Liver (tissue), 9 donors: ENCODE data around the gene CACNA1B. TPM values are rescaled to one million over a fixed set of nuclear protein-coding genes. Genes with fewer than 3 reads are reported as not detected.

Source experiments
- DNase-seq: peaks from one replicate; pipeline ENCODE4 v3.0.0-alpha.2; 2017; ENCODE audit warnings: low spot score
- H3K27ac ChIP-seq, 2 donors: one replicate each; pipeline ENCODE4 v1.7.0; 2013; ENCODE audit warnings: inconsistent platforms in 2 of 2, low read length in 2 of 2, control low read depth in 1 of 2, low read depth in 1 of 2, mild to moderate bottlenecking in 1 of 2
- H3K27me3 ChIP-seq, 4 donors: one replicate each; pipeline versions ENCODE4 v1.6.1 to v1.7.0; 2013; ENCODE audit warnings: low read length in 3 of 4, inconsistent platforms in 1 of 4, mild to moderate bottlenecking in 1 of 4, moderate library complexity in 1 of 4; ENCODE audit not compliant: control insufficient read depth in 4 of 4, insufficient read depth in 4 of 4
- H3K36me3 ChIP-seq, 4 donors: one replicate each; pipeline versions ENCODE4 v1.6.1 to v1.7.0; 2013; ENCODE audit warnings: low read length in 3 of 4, mild to moderate bottlenecking in 3 of 4, low read depth in 1 of 4, moderate library complexity in 1 of 4; ENCODE audit not compliant: control insufficient read depth in 4 of 4, insufficient read depth in 3 of 4
- H3K4me1 ChIP-seq, 4 donors: one replicate each; pipeline versions ENCODE4 v1.6.1 to v1.7.0; 2013; ENCODE audit warnings: low read length in 3 of 4, mild to moderate bottlenecking in 3 of 4, moderate library complexity in 1 of 4; ENCODE audit not compliant: control insufficient read depth in 4 of 4, insufficient read depth in 4 of 4
- H3K4me3 ChIP-seq, 3 donors: one replicate each; pipeline versions ENCODE4 v1.6.1 to v1.7.0; 2013; ENCODE audit warnings: low read length in 3 of 3, control low read depth in 1 of 3, low read depth in 1 of 3, mild to moderate bottlenecking in 1 of 3
- H3K9ac ChIP-seq, 2 donors: one replicate each; pipeline ENCODE4 v1.7.0; 2013; ENCODE audit warnings: low read length in 2 of 2, mild to moderate bottlenecking in 2 of 2, moderate library complexity in 2 of 2, control low read depth in 1 of 2, low read depth in 1 of 2
- H3K9me3 ChIP-seq, 4 donors: one replicate each; pipeline versions ENCODE4 v1.6.1 to v1.7.0; 2013; ENCODE audit warnings: low read length in 3 of 4; ENCODE audit not compliant: control insufficient read depth in 4 of 4
- EGR1 ChIP-seq, 2 donors: IDR thresholded peaks; 2 replicates each; pipeline ENCODE4 v1.6.1; 2016 to 2018; ENCODE audit warnings: antibody characterized with exemption in 2 of 2, low read depth in 2 of 2
- FOXA1 ChIP-seq: IDR thresholded peaks from 2 replicates; pipeline ENCODE4 v1.6.1; 2016; ENCODE audit warnings: antibody characterized with exemption
- FOXA2 ChIP-seq: IDR thresholded peaks from 2 replicates; pipeline ENCODE4 v1.6.1; 2016; ENCODE audit warnings: antibody characterized with exemption
- GABPA ChIP-seq, 2 donors: IDR thresholded peaks in 1 of 2; conservative IDR thresholded peaks in 1 of 2; 2 replicates each; pipeline ENCODE4 v1.6.1; 2016; ENCODE audit warnings: antibody characterized with exemption in 2 of 2, mild to moderate bottlenecking in 1 of 2, moderate library complexity in 1 of 2
- HNF4G ChIP-seq: IDR thresholded peaks from 2 replicates; pipeline ENCODE4 v1.6.1; 2016; ENCODE audit warnings: antibody characterized with exemption
- NR2F2 ChIP-seq: IDR thresholded peaks from 2 replicates; pipeline ENCODE4 v1.6.1; 2016; ENCODE audit warnings: antibody characterized with exemption
- RAD21 ChIP-seq, 2 donors: IDR thresholded peaks; 2 replicates each; pipeline ENCODE4 v1.6.1; 2016; ENCODE audit warnings: antibody characterized with exemption in 2 of 2, mild to moderate bottlenecking in 2 of 2
- RXRA ChIP-seq, 2 donors: IDR thresholded peaks; 2 replicates each; pipeline ENCODE4 v1.6.1; 2017 to 2018; ENCODE audit warnings: antibody characterized with exemption in 2 of 2, mild to moderate bottlenecking in 1 of 2
- TAF1 ChIP-seq: conservative IDR thresholded peaks from 2 replicates; pipeline ENCODE4 v1.6.1; 2016; ENCODE audit warnings: antibody characterized with exemption, mild to moderate bottlenecking
- YY1 ChIP-seq: IDR thresholded peaks from 2 replicates; pipeline ENCODE4 v1.6.1; 2016; ENCODE audit warnings: antibody characterized with exemption, mild to moderate bottlenecking
- WGBS: extraction: QIAGEN DNeasy Blood & Tissue Kit; methylation state at CpG from one replicate; pipeline ENCODE4 v1.1.7; 2013; 5-methylcytosine and 5-hydroxymethylcytosine counted together
- polyA plus RNA-seq, 2 donors: library from polyadenylated mRNA; stranded (reverse) in 1 of 2; unstranded in 1 of 2; fragments of 200-250 nt in 1 of 2; fragments of >200 nt in 1 of 2; fragmentation: Nextera tagmentation in 1 of 2; extraction: Ambion mirVana in 1 of 2; gene quantifications; one replicate each; pipeline versions ENCODE4 v1.2.1 to v1.2.3, GENCODE V29; 2013 to 2015
- total RNA-seq, 2 donors: library from RNA; depleted of rRNA; stranded (reverse); fragments of >200 nt; gene quantifications; one replicate each; pipeline ENCODE4 v1.2.3, GENCODE V29; 2014
- TF ChIP-seq, protein P1 (sequence below): IDR thresholded peaks from 2 replicates; pipeline ENCODE4 v1.6.1; 2016; ENCODE audit warnings: antibody characterized with exemption, mild to moderate bottlenecking
- TF ChIP-seq, protein P2 (sequence below): IDR thresholded peaks from 2 replicates; pipeline ENCODE4 v1.6.1; 2016; ENCODE audit warnings: antibody characterized with exemption
- TF ChIP-seq, protein P3 (sequence below): IDR thresholded peaks from 2 replicates; pipeline ENCODE4 v1.6.1; 2016; ENCODE audit warnings: antibody characterized with exemption
- TF ChIP-seq, protein P4 (sequence below): IDR thresholded peaks from 2 replicates; pipeline ENCODE4 v1.6.1; 2016; ENCODE audit warnings: antibody characterized with exemption
- donor health status: healthy.
- donor health status: healthy.
- donor health status: healthy.
- donor health status: healthy.
- donor health status: healthy.

The CACNA1B gene
- total and polyA plus RNA-seq, 4 donors, result under 0.01 to 0.05 TPM; not detected in 2

DNA sequence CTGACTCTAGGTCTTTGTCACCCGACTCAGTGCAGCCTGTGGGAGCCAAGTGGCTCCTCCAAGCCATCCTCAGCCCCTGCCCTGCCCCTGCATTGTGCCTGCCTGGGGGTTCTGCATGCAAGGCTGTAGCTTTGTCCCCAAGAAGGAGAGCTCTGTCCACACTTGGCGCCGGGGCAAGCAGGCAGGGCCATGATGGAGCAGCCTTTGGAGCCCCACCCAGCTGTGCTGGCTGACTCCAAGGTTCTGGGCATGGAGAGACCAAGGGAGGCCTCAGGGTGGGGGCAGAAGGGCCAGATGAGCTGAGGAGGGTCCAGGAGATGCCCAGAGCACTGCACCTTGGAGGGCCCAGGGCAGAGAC, 226.2 kb downstream of the CACNA1B start:
- Histone ChIP-seq H3K27me3 (no peaks in the 10 kb centered on the region), H3K4me1 (no peaks in the 10 kb centered on the region), H3K27ac (no peak overlapping the region), H3K4me3 (no peak overlapping the region), H3K36me3 (no peaks in the 10 kb centered on the region), H3K9me3 (no peaks in the 10 kb centered on the region), H3K9ac (no peak overlapping the region)
- TF ChIP-seq GABPA (IDR thresholded peaks at IDR 0.05 in 1 of 2, conservative IDR thresholded peaks at IDR 0.05 in 1 of 2) (no peak), RAD21 (IDR thresholded peaks at IDR 0.05) (no peak), YY1 (no peak), EGR1 (IDR thresholded peaks at IDR 0.05; ENCODE audit: low read depth in 2 of 2) (no peak), FOXA1 (no peak)
- TF ChIP-seq, protein P1, sequence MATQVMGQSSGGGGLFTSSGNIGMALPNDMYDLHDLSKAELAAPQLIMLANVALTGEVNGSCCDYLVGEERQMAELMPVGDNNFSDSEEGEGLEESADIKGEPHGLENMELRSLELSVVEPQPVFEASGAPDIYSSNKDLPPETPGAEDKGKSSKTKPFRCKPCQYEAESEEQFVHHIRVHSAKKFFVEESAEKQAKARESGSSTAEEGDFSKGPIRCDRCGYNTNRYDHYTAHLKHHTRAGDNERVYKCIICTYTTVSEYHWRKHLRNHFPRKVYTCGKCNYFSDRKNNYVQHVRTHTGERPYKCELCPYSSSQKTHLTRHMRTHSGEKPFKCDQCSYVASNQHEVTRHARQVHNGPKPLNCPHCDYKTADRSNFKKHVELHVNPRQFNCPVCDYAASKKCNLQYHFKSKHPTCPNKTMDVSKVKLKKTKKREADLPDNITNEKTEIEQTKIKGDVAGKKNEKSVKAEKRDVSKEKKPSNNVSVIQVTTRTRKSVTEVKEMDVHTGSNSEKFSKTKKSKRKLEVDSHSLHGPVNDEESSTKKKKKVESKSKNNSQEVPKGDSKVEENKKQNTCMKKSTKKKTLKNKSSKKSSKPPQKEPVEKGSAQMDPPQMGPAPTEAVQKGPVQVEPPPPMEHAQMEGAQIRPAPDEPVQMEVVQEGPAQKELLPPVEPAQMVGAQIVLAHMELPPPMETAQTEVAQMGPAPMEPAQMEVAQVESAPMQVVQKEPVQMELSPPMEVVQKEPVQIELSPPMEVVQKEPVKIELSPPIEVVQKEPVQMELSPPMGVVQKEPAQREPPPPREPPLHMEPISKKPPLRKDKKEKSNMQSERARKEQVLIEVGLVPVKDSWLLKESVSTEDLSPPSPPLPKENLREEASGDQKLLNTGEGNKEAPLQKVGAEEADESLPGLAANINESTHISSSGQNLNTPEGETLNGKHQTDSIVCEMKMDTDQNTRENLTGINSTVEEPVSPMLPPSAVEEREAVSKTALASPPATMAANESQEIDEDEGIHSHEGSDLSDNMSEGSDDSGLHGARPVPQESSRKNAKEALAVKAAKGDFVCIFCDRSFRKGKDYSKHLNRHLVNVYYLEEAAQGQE, result no peak
- TF ChIP-seq, protein P2, sequence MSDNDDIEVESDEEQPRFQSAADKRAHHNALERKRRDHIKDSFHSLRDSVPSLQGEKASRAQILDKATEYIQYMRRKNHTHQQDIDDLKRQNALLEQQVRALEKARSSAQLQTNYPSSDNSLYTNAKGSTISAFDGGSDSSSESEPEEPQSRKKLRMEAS, result no peak
- WGBS, result 69% methylated on average over 3 of the region's 3 CpGs
- peak; percentile 14 for DNase-seq

DNA sequence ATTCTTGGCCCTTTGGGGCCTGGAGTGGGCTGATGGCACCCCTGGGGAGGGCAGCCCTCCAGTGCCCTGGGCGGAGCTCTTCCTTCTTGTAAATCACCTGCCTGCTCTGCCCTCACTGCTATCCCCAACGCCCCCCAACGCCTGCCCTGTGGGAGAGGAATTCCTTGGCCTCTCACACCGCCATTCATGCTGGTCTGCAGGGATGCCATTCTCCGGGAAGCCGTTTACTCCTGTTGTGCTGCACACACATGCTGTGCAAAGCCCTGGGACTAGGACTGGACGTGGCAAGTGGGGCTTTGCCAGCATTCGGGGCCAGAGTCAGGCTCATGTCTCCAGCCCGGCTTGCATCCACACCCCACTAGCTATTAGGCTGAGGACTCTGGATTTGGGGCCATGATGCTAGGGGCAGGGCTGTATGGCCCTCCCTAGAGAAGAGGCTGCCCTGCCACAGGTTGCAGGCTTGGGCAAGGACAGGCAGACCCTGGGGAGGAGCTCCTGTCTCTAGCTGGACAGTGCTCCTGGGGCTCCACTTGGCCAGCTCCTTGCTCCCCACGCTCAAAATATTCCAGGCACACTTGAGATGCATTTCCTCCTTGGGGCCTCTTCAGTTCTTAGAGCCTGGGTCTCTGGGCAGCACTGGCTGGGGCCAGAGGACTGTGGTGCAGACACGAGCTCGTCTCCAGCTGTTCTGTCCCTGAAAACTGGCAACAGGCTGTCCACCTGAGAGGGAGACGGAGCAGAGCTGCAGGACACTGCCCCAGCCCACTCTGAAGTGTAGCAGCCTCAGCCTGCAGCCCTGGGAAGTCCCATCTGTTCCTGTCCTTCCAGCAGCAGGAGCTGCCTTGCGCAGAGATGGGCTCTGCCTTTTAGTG, 226.9 kb downstream of the CACNA1B start:
- no peak overlapping the region for H3K9ac ChIP-seq
- DNase-seq, result peak; percentile 26
- H3K27ac ChIP-seq, result no peak overlapping the region
- no peaks in the 10 kb centered on the region for H3K4me1 ChIP-seq
- H3K36me3 ChIP-seq, result no peaks in the 10 kb centered on the region
- TF ChIP-seq RAD21 (IDR thresholded peaks at IDR 0.05) (no peak), FOXA1 (no peak), YY1 (no peak), TAF1 (no peak), EGR1 (IDR thresholded peaks at IDR 0.05; ENCODE audit: low read depth in 2 of 2) (no peak), NR2F2 (no peak), HNF4G (no peak), RXRA (IDR thresholded peaks at IDR 0.05) (no peak), FOXA2 (no peak)
- TF ChIP-seq, protein P3, sequence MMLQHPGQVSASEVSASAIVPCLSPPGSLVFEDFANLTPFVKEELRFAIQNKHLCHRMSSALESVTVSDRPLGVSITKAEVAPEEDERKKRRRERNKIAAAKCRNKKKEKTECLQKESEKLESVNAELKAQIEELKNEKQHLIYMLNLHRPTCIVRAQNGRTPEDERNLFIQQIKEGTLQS, result no peak
- TF ChIP-seq, protein P1, result no peak
- TF ChIP-seq, protein P4, sequence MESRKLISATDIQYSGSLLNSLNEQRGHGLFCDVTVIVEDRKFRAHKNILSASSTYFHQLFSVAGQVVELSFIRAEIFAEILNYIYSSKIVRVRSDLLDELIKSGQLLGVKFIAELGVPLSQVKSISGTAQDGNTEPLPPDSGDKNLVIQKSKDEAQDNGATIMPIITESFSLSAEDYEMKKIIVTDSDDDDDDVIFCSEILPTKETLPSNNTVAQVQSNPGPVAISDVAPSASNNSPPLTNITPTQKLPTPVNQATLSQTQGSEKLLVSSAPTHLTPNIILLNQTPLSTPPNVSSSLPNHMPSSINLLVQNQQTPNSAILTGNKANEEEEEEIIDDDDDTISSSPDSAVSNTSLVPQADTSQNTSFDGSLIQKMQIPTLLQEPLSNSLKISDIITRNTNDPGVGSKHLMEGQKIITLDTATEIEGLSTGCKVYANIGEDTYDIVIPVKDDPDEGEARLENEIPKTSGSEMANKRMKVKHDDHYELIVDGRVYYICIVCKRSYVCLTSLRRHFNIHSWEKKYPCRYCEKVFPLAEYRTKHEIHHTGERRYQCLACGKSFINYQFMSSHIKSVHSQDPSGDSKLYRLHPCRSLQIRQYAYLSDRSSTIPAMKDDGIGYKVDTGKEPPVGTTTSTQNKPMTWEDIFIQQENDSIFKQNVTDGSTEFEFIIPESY, result no peak
- TF ChIP-seq, protein P2, result no peak
- no peaks in the 10 kb centered on the region for H3K9me3 ChIP-seq
- WGBS, result 71% methylated on average over 14 of the region's 14 CpGs
- H3K27me3 ChIP-seq, result no peaks in the 10 kb centered on the region
- no peak overlapping the region for H3K4me3 ChIP-seq
